Fibroblast of lung (primary cell): ENCODE data around the gene SMAD4. TPM values are rescaled to one million over a fixed set of nuclear protein-coding genes. Genes with fewer than 3 reads are reported as not detected.
"Not testable (repeated sequence)": the region's sequence is repeated elsewhere in the genome, so short reads cannot be mapped to it uniquely, and the experiment has no call there.

ENCODE experiments used
- DNase-seq, 2 donors: peaks; one replicate each; pipeline versions ENCODE4 v3.0.0 to v3.0.0-alpha.2; 2010; ENCODE audit warnings: low read depth in 2 of 2
- H2AFZ ChIP-seq: 2 replicates; pipeline ENCODE4 v1.5.1; 2012; ENCODE audit warnings: low read length, control low read depth, inconsistent platforms
- H3K27ac ChIP-seq: 2 replicates; pipeline ENCODE4 v1.5.1; 2011; ENCODE audit warnings: low read length, control low read depth; ENCODE audit not compliant: insufficient read depth
- H3K27me3 ChIP-seq: 2 replicates; pipeline ENCODE4 v1.5.1; 2011; ENCODE audit warnings: mild to moderate bottlenecking, low read length; ENCODE audit not compliant: control insufficient read depth, insufficient read depth
- H3K36me3 ChIP-seq: 2 replicates; pipeline ENCODE4 v1.5.1; 2011; ENCODE audit warnings: low read length; ENCODE audit not compliant: control insufficient read depth, insufficient read depth
- H3K4me1 ChIP-seq: 2 replicates; pipeline ENCODE4 v1.5.1; 2011; ENCODE audit warnings: low read length; ENCODE audit not compliant: control insufficient read depth, insufficient read depth; ENCODE audit errors: extremely low read depth
- H3K4me2 ChIP-seq: 2 replicates; pipeline ENCODE4 v1.5.1; 2011; ENCODE audit warnings: low read length, control low read depth; ENCODE audit not compliant: insufficient read depth; ENCODE audit errors: extremely low read depth
- H3K4me3 ChIP-seq, 4 experiments: fragments of 200-600 bp in 1 of 4; sonication (generic) in 1 of 4; replicated peaks in 1 of 4; 2 replicates each; pipeline ENCODE4 v1.5.1; 2011 to 2016; ENCODE audit warnings: low read length in 4 of 4, low read depth in 3 of 4, mild to moderate bottlenecking in 3 of 4, control low read depth in 2 of 4, inconsistent platforms in 1 of 4, mixed read lengths in 1 of 4; ENCODE audit not compliant: insufficient read depth in 1 of 4; ENCODE audit errors: control extremely low read depth in 1 of 4
- H3K79me2 ChIP-seq: 2 replicates; pipeline ENCODE4 v1.5.1; 2012; ENCODE audit warnings: mild to moderate bottlenecking, low read length, inconsistent platforms; ENCODE audit not compliant: control insufficient read depth, insufficient read depth
- H3K9ac ChIP-seq: 2 replicates; pipeline ENCODE4 v1.5.1; 2011; ENCODE audit warnings: mild to moderate bottlenecking, low read length, control low read depth; ENCODE audit not compliant: insufficient read depth
- H3K9me3 ChIP-seq: 2 replicates; pipeline ENCODE4 v1.5.1; 2012; ENCODE audit warnings: low read depth, low read length; ENCODE audit not compliant: control insufficient read depth, insufficient read depth
- H4K20me1 ChIP-seq: 2 replicates; pipeline ENCODE4 v1.5.1; 2011; ENCODE audit warnings: low read length; ENCODE audit not compliant: control insufficient read depth, insufficient read depth; ENCODE audit errors: extremely low read depth
- EZH2 ChIP-seq: IDR thresholded peaks from 2 replicates; pipeline ENCODE4 v1.5.1; 2012; ENCODE audit warnings: low read length, control low read depth, mild to moderate bottlenecking; ENCODE audit errors: missing control alignments
- polyA plus RNA-seq, 2 donors: library from polyadenylated mRNA; depleted of rRNA in 1 of 2; stranded (reverse) in 1 of 2; unstranded in 1 of 2; fragments of >200 nt; gene quantifications; 2 replicates each; pipeline ENCODE4 v1.2.1, GENCODE V29; 2011 to 2012; ENCODE audit warnings: missing spikeins in 1 of 2
- total RNA-seq: library from RNA; depleted of rRNA; stranded (reverse); fragments of >200 nt; gene quantifications from 2 replicates; pipeline ENCODE4 v1.2.1, GENCODE V29; 2014
- TF ChIP-seq, protein P1 (sequence below), 2 donors: IDR thresholded peaks in 1 of 2; conservative IDR thresholded peaks in 1 of 2; 1 replicate in 1 of 2; 2 replicates in 1 of 2; pipeline ENCODE4 v1.5.1; 2011 to 2012; ENCODE audit warnings: low read length in 2 of 2, control low read depth in 1 of 2, inconsistent platforms in 1 of 2, low read depth in 1 of 2, mild to moderate bottlenecking in 1 of 2

SMAD4 gene
- total and polyA plus RNA-seq, 2 donors (not counting 1 experiment from before 2014, with no cell fraction given): 71.5 to 161 TPM

DNA sequence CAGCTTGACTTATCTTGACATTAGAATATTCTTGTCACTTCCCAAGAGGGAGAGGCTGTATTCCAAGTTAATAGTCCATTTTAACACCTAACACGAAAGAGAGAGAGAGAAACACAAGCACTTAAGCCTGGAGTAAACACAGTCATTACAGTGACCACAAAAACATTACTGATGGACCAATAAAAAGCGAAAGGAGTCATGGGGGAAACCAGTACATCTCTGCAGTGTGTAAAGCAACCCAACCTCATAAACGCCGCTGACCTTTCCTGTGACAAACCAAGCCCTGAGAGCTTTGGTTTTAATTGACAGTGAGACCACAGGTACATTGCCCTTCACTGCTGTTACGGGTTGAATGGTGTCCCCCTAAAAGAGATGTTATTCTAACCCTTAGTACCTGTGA, 78.3 kb downstream of the SMAD4 start:
- no peak overlapping the region for H3K4me2 ChIP-seq
- no peak overlapping the region for H3K9ac ChIP-seq
- H3K9me3 ChIP-seq: no peaks in the 10 kb centered on the region
- H4K20me1 ChIP-seq: no peaks in the 10 kb centered on the region
- H3K79me2 ChIP-seq: no peaks in the 10 kb centered on the region
- no peak for DNase-seq
- no peaks in the 10 kb centered on the region for H3K27me3 ChIP-seq
- H3K36me3 ChIP-seq: no peaks in the 10 kb centered on the region
- H3K27ac ChIP-seq: no peak overlapping the region
- no peak overlapping the region for H3K4me3 ChIP-seq
- no peak overlapping the region for H2AFZ ChIP-seq
- no peak for TF ChIP-seq EZH2
- TF ChIP-seq, protein P1, sequence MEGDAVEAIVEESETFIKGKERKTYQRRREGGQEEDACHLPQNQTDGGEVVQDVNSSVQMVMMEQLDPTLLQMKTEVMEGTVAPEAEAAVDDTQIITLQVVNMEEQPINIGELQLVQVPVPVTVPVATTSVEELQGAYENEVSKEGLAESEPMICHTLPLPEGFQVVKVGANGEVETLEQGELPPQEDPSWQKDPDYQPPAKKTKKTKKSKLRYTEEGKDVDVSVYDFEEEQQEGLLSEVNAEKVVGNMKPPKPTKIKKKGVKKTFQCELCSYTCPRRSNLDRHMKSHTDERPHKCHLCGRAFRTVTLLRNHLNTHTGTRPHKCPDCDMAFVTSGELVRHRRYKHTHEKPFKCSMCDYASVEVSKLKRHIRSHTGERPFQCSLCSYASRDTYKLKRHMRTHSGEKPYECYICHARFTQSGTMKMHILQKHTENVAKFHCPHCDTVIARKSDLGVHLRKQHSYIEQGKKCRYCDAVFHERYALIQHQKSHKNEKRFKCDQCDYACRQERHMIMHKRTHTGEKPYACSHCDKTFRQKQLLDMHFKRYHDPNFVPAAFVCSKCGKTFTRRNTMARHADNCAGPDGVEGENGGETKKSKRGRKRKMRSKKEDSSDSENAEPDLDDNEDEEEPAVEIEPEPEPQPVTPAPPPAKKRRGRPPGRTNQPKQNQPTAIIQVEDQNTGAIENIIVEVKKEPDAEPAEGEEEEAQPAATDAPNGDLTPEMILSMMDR (conservative IDR thresholded peaks at IDR 0.05 in 1 of 2, IDR thresholded peaks at IDR 0.05 in 1 of 2; ENCODE audit: low read depth in 1 of 2, low read length in 2 of 2): no peak
- H3K4me1 ChIP-seq: no peaks in the 10 kb centered on the region

DNA sequence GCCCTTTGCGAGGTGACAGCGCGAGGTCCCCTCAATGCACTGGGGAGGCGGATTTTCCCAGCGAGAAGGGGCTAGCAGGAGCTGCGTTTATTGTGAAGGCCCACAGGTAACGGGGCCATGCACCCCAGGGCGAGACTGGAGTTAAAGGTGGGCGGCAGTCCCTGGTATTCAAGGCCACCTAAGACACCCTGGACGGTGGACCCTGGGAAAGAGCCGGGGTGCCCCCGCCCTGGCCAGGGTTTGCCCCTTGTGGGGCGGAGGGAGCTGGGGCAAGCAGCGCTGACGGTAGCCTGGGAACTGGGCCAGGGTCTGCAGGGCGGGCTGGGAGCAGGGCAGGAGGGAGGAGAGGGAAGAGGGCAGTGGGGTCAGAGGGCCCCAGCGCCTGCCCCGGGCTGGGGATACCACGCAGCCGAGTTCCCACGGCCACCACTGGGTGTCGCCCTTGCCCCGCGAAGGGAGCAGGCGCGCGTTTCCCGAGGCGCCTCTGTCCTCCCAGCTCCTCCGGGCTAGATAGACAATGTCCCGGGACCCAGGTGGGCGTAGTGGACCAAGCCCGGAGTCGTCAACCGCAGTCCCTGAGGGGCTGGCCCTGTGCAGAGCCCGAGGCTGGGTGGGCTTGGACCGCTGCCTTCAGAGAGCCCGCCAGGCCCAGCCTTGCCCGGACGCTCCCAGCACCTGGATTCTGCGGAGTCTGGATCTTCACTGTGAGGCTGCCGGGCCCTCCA, 80.2 kb downstream of the SMAD4 start:
- Histone ChIP-seq H3K27ac (no peak overlapping the region), H3K27me3 (no peaks in the 10 kb centered on the region), H3K36me3 (no peaks in the 10 kb centered on the region), H4K20me1 (no peaks in the 10 kb centered on the region), H3K4me2 (no peak overlapping the region), H3K4me1 (no peaks in the 10 kb centered on the region), H3K9ac (no peak overlapping the region), H3K79me2 (no peaks in the 10 kb centered on the region), H2AFZ (no peak overlapping the region), H3K9me3 (no peaks in the 10 kb centered on the region), H3K4me3 (no peak overlapping the region)
- no peak for TF ChIP-seq EZH2
- TF ChIP-seq, protein P1 (conservative IDR thresholded peaks at IDR 0.05 in 1 of 2, IDR thresholded peaks at IDR 0.05 in 1 of 2; ENCODE audit: low read depth in 1 of 2, low read length in 2 of 2): peak; percentile 79 to 81
- peak; percentile 11 to 15 for DNase-seq

DNA sequence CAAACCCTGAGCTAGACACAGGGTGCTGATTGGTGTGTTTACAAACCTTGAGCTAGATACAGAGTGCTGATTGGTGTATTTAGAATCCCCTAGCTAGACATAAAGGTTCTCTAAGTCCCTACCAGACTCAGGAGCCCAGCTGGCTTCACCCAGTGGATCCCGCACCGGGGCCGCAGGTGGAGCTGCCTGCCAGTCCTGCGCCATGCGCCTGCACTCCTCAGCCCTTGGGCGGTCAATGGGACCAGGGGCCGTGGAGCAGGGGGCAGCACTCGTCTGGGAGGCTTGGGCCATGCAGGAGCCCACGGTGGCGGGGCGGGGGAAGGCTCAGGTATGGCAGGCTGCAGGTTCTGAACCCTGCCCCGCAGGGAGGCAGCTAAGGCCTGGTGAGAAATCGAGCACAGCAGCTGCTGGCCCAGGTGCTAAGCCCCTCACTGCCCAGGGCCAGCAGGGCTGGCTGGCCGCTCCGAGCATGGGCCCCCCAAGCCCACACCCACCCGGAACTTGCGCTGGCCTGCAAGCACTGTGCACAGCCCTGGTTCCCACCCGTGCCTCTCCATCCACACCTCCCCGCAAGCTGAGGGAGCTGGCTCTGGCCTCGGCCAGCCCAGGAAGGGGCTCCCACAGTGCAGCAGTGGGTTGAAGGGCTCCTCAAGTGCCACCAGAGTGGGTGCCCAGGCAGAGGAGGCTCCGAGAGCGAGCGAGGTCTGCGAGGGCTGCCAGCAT, 81.8 kb downstream of the SMAD4 start:
- not testable (repeated sequence) for H4K20me1 ChIP-seq, H3K9ac ChIP-seq, H3K9me3 ChIP-seq, H3K79me2 ChIP-seq, H3K4me3 ChIP-seq, DNase-seq, H3K27me3 ChIP-seq, H3K4me2 ChIP-seq, H2AFZ ChIP-seq, H3K36me3 ChIP-seq, H3K4me1 ChIP-seq, H3K27ac ChIP-seq

DNA sequence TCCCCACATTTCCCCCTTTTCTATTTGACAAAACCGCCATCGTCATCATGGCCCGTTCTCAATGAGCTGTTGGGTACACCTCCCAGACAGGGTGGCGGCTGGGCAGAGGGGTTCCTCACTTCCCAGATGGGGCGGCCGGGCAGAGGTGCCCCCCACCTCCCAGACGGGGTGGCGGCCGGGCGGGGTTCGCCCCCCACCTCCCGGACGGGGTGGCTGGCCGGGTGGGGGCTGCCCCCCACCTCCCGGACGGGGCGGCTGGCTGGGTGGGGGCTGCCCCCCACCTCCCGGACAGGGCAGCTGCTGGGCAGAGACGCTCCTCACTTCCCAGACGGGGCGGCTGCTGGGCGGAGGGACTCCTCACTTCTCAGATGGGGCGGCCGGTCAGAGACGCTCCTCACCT, 87.0 kb downstream of the SMAD4 start:
- DNase-seq: not testable (repeated sequence)

DNA sequence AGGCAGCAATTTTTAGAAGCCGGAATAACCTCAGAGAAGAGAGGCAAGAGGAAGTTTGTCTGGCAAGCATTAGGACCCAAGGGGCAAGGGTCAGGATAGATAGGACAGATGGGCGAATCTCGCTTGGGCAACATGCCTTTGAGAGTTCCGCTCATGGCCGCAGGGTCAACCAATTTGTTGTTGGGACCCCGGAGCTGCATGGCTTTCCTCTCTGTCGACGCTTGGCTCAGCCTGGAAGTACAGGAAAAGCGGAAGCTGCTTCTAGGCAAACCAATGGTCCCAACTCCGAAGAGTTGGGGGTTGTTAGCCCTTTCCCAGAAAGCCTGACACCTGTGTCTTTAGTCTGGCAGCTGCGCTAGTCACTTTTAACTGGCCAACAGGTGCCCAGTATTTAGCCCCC, 89.5 kb downstream of the SMAD4 start:
- not testable (repeated sequence) for H3K4me1 ChIP-seq, H3K4me3 ChIP-seq, H3K27me3 ChIP-seq, H3K4me2 ChIP-seq, H3K36me3 ChIP-seq, DNase-seq, H3K27ac ChIP-seq, H3K9me3 ChIP-seq, H2AFZ ChIP-seq, H4K20me1 ChIP-seq, H3K9ac ChIP-seq, H3K79me2 ChIP-seq

More for the DNA sequence above, 87.0 kb downstream of the SMAD4 start:
- not testable (repeated sequence) for H2AFZ ChIP-seq, H3K4me1 ChIP-seq, H4K20me1 ChIP-seq, H3K4me3 ChIP-seq, H3K27ac ChIP-seq, H3K27me3 ChIP-seq, H3K79me2 ChIP-seq, H3K9ac ChIP-seq, H3K36me3 ChIP-seq, H3K9me3 ChIP-seq, H3K4me2 ChIP-seq
